B cell (primary cell): Measurements from ENCODE around the gene GALNT17. TPM values are rescaled to one million over a fixed set of nuclear protein-coding genes. Genes with fewer than 3 reads are reported as not detected.

ENCODE experiments used
- ATAC-seq: fragments of 200-7000 bp; cut with Tn5 transposase; one replicate; pipeline ENCODE4 v1.10.0; 2021; ENCODE audit warnings: low read depth, mild to moderate bottlenecking, moderate number of reproducible peaks, moderate library complexity
- CTCF ChIA-PET: fragments of 350-600 bp; sonication (Branson Sonifier 250); formaldehyde crosslinking; loops from one replicate; lab custom pipeline; 2021; ENCODE audit warnings: antibody characterized with exemption, inconsistent platforms; lab: Charles Lee
- POLR2A ChIA-PET: fragments of 350-600 bp; sonication (Branson Sonifier 250); formaldehyde crosslinking; loops from one replicate; lab custom pipeline; 2021; ENCODE audit warnings: antibody characterized with exemption; lab: Charles Lee
- DNase-seq: peaks from one replicate; pipeline ENCODE4 v3.0.0; 2013
- H2AFZ ChIP-seq: 2 replicates; pipeline ENCODE4 v1.6.1; 2012; ENCODE audit warnings: mild to moderate bottlenecking, low read depth, low read length; ENCODE audit not compliant: insufficient read depth, poor library complexity, severe bottlenecking
- H3K27ac ChIP-seq, 2 donors: 1 replicate in 1 of 2; 2 replicates in 1 of 2; pipeline ENCODE4 v1.5.1; 2012 to 2013; ENCODE audit warnings: low read length in 2 of 2, mild to moderate bottlenecking in 2 of 2, moderate library complexity in 1 of 2
- H3K27me3 ChIP-seq, 4 experiments: fragments of 200-600 bp in 1 of 4; sonication (generic) in 1 of 4; replicated peaks in 1 of 4; 1 replicate in 2 of 4; 2 replicates in 2 of 4; pipeline versions ENCODE4 v1.6.1 to v1.7.0; 2013 to 2016; ENCODE audit warnings: low read length in 3 of 4, mild to moderate bottlenecking in 2 of 4, mixed read lengths in 1 of 4, moderate library complexity in 1 of 4; ENCODE audit not compliant: insufficient read depth in 4 of 4, control insufficient read depth in 3 of 4; ENCODE audit errors: control extremely low read depth in 1 of 4
- H3K36me3 ChIP-seq, 2 experiments: replicated peaks in 1 of 2; 1 replicate in 1 of 2; 2 replicates in 1 of 2; pipeline versions ENCODE4 v1.6.1 to v1.7.1; 2013; ENCODE audit warnings: low read length in 1 of 2; ENCODE audit not compliant: insufficient read depth in 2 of 2, control insufficient read depth in 1 of 2; ENCODE audit errors: control extremely low read depth in 1 of 2, extremely low read depth in 1 of 2
- H3K4me1 ChIP-seq, 2 donors: fragments of 200-600 bp in 1 of 2; sonication (generic) in 1 of 2; 1 replicate in 1 of 2; 2 replicates in 1 of 2; pipeline versions ENCODE4 v1.5.1 to v1.6.1; 2013 to 2017; ENCODE audit warnings: low read length in 2 of 2; ENCODE audit not compliant: control insufficient read depth in 2 of 2, insufficient read depth in 2 of 2
- H3K4me2 ChIP-seq: replicated peaks from 2 replicates; pipeline ENCODE3; 2012; ENCODE audit warnings: mild to moderate bottlenecking, low read depth, low read length; ENCODE audit not compliant: poor library complexity, severe bottlenecking
- H3K4me3 ChIP-seq, 5 experiments: fragments of 200-600 bp in 1 of 5; sonication (generic) in 1 of 5; 1 replicate in 3 of 5; 2 replicates in 2 of 5; pipeline versions ENCODE4 v1.5.1 to v1.7.0; 2011 to 2016; ENCODE audit warnings: low read length in 4 of 5, mild to moderate bottlenecking in 4 of 5, low read depth in 2 of 5, control low read depth in 1 of 5, moderate library complexity in 1 of 5; ENCODE audit not compliant: insufficient read depth in 1 of 5; ENCODE audit errors: control extremely low read depth in 1 of 5, extremely low read depth in 1 of 5
- H3K79me2 ChIP-seq: fragments of 200-600 bp; sonication (generic); one replicate; pipeline ENCODE4 v1.6.0; 2016; ENCODE audit warnings: low read length; ENCODE audit not compliant: control insufficient read depth, insufficient read depth
- H3K9ac ChIP-seq: fragments of 200-600 bp; sonication (generic); 2 replicates; pipeline ENCODE4 v1.6.1; 2017; ENCODE audit warnings: mild to moderate bottlenecking, low read length, moderate library complexity
- H3K9me3 ChIP-seq, 3 donors: one replicate each; pipeline versions ENCODE4 v1.6.1 to v1.7.1; 2013; ENCODE audit warnings: low read length in 2 of 3; ENCODE audit not compliant: control insufficient read depth in 2 of 3, insufficient read depth in 1 of 3; ENCODE audit errors: control extremely low read depth in 1 of 3
- H4K20me1 ChIP-seq: 2 replicates; pipeline ENCODE4 v1.6.0; 2012; ENCODE audit warnings: mild to moderate bottlenecking, low read length; ENCODE audit not compliant: insufficient read depth, control insufficient read depth, poor library complexity, severe bottlenecking
- H3K27ac Mint-ChIP-seq: one replicate; pipeline ENCODE4 v1.8.0; 2021; ENCODE audit warnings: mixed read lengths
- H3K27me3 Mint-ChIP-seq: one replicate; pipeline ENCODE4 v1.8.0; 2021; ENCODE audit warnings: mixed read lengths
- H3K4me1 Mint-ChIP-seq: one replicate; pipeline ENCODE4 v1.8.0; 2021; ENCODE audit warnings: mixed read lengths
- H3K4me3 Mint-ChIP-seq: one replicate; pipeline ENCODE4 v1.8.0; 2021; ENCODE audit warnings: mixed read lengths
- H3K9me3 Mint-ChIP-seq: one replicate; pipeline ENCODE4 v1.8.0; 2022; ENCODE audit warnings: mixed read lengths; ENCODE audit not compliant: insufficient read depth
- EZH2 ChIP-seq: IDR thresholded peaks from 2 replicates; pipeline ENCODE4 v1.6.1; 2012; ENCODE audit warnings: borderline replicate concordance, low read depth, mild to moderate bottlenecking, moderate library complexity, low read length; ENCODE audit not compliant: insufficient read depth, poor library complexity, severe bottlenecking
- WGBS: methylation state at CpG from one replicate; pipeline ENCODE4 v1.1.5; 2013; ENCODE audit warnings: missing lambda C conversion rate; ENCODE audit not compliant: insufficient coverage; 5-methylcytosine and 5-hydroxymethylcytosine counted together
- intact Hi-C: fragments of 100-400 bp; cut with micrococcal nuclease; formaldehyde crosslinking; loops from one replicate; pipeline ENCODE4 v1.10.0; 2022
- polyA plus RNA-seq: library from polyadenylated mRNA; depleted of rRNA; stranded (reverse); fragments of >200 nt; gene quantifications from 2 replicates; pipeline ENCODE4 v1.2.3, GENCODE V29; 2012
- total RNA-seq, 2 donors: library from RNA; stranded (reverse); fragments of 120-200 nt in 1 of 2; gene quantifications; 1 replicate in 1 of 2; 2 replicates in 1 of 2; pipeline versions ENCODE4 v1.2.3 to v1.2.4, GENCODE V29; 2013 to 2022
- TF ChIP-seq, protein P1 (sequence below): fragments of 200-600 bp; IDR thresholded peaks from one replicate; pipeline ENCODE4 v1.8.0; 2022; ENCODE audit warnings: antibody characterized with exemption, mild to moderate bottlenecking

Gene GALNT17
- total and polyA plus RNA-seq, 2 donors (not counting 1 experiment from before 2014, with no cell fraction given) = not detected

- CTCF ChIA-PET = no interaction called here
- H3K27ac Mint-ChIP-seq = no peak overlapping the region
- H3K4me3 ChIP-seq = no peak overlapping the region
- 94% methylated on average over 9 of the region's 9 CpGs for WGBS
- H3K9me3 ChIP-seq = peaks cover 0 to 18% (median 2%) of the 10 kb centered on the region in 3 donors
- H3K9me3 Mint-ChIP-seq = no peaks in the 10 kb centered on the region
- H3K27me3 ChIP-seq = no peaks in the 10 kb centered on the region
- no peaks in the 10 kb centered on the region for H3K79me2 ChIP-seq
- no peak overlapping the region for H3K4me2 ChIP-seq
- H3K4me1 Mint-ChIP-seq = no peaks in the 10 kb centered on the region
- no peak overlapping the region for H3K4me3 Mint-ChIP-seq
- no peak overlapping the region for H3K27ac ChIP-seq
- H2AFZ ChIP-seq = no peak overlapping the region
- no peaks in the 10 kb centered on the region for H3K27me3 Mint-ChIP-seq
- TF ChIP-seq, protein P1, sequence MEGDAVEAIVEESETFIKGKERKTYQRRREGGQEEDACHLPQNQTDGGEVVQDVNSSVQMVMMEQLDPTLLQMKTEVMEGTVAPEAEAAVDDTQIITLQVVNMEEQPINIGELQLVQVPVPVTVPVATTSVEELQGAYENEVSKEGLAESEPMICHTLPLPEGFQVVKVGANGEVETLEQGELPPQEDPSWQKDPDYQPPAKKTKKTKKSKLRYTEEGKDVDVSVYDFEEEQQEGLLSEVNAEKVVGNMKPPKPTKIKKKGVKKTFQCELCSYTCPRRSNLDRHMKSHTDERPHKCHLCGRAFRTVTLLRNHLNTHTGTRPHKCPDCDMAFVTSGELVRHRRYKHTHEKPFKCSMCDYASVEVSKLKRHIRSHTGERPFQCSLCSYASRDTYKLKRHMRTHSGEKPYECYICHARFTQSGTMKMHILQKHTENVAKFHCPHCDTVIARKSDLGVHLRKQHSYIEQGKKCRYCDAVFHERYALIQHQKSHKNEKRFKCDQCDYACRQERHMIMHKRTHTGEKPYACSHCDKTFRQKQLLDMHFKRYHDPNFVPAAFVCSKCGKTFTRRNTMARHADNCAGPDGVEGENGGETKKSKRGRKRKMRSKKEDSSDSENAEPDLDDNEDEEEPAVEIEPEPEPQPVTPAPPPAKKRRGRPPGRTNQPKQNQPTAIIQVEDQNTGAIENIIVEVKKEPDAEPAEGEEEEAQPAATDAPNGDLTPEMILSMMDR = no peak
- no peak for TF ChIP-seq EZH2
- H3K4me1 ChIP-seq = no peaks in the 10 kb centered on the region
- DNase-seq = no peak
- no peak for ATAC-seq
- intact Hi-C loops = no loop called here
- no peaks in the 10 kb centered on the region for H4K20me1 ChIP-seq
- H3K36me3 ChIP-seq = no peaks in the 10 kb centered on the region
- H3K9ac ChIP-seq = no peak overlapping the region
- POLR2A ChIA-PET = no interaction called here
Observed at GRCh38 chr7:71461572-71461971, 329.6 kb downstream of the GALNT17 start.

GRCh38 chr7:71465741-71466189 is 333.8 kb downstream of the GALNT17 start:
- Mint-ChIP-seq H3K27me3 (no peaks in the 10 kb centered on the region), H3K4me1 (no peaks in the 10 kb centered on the region), H3K4me3 (no peak overlapping the region), H3K9me3 (no peaks in the 10 kb centered on the region), H3K27ac (no peak overlapping the region)
- 93% methylated on average over 3 of the region's 6 CpGs for WGBS
- H3K27ac ChIP-seq = no peak overlapping the region
- no peak overlapping the region for H2AFZ ChIP-seq
- H3K36me3 ChIP-seq = no peaks in the 10 kb centered on the region
- H3K9ac ChIP-seq = no peak overlapping the region
- ATAC-seq (no peak), DNase-seq (no peak)
- TF ChIP-seq EZH2 = no peak
- TF ChIP-seq, protein P1 = no peak
- H3K79me2 ChIP-seq = no peaks in the 10 kb centered on the region
- CTCF ChIA-PET = no interaction called here
- POLR2A ChIA-PET = no interaction called here
- no peaks in the 10 kb centered on the region for H3K27me3 ChIP-seq
- H3K4me3 ChIP-seq = no peak overlapping the region
- H3K4me1 ChIP-seq = no peaks in the 10 kb centered on the region
- no peaks in the 10 kb centered on the region for H4K20me1 ChIP-seq
- intact Hi-C loops = no loop called here
- H3K9me3 ChIP-seq = peaks cover 0 to 14% (median 2%) of the 10 kb centered on the region in 3 donors
- H3K4me2 ChIP-seq = no peak overlapping the region
